ENCODE results near the gene TMEM229A. TPM values are rescaled to one million over a fixed set of nuclear protein-coding genes. Genes with fewer than 3 reads are reported as not detected.

The TMEM229A gene
- total and polyA plus RNA-seq, 2 of the 8 experiments (the other 6 are each of a cell fraction or from before 2014, with no cell fraction given), result 0.33 to 0.54 TPM

GRCh38 chr7:124076841-124077240 lies 44.0 kb upstream of the TMEM229A start:
- Histone ChIP-seq H4K20me1 (replicated peaks in 1 of 2; ENCODE audit: control insufficient read depth in 1 of 2, insufficient read depth in 2 of 2, low read length in 2 of 2) (no peaks in the 10 kb centered on the region), H4K91ac (replicated peaks; ENCODE audit: insufficient read length, low read length) (no peak overlapping the region), H4K5ac (ENCODE audit: insufficient read length, low read depth, low read length) (no peak overlapping the region), H2BK12ac (ENCODE audit: low read depth, low read length) (no peak overlapping the region), H3K4me3 (ENCODE audit: extremely low read depth in 1 of 4, insufficient read depth in 2 of 4, low read depth in 3 of 4, low read length in 4 of 4) (no peak overlapping the region), H3K56ac (replicated peaks; ENCODE audit: insufficient read length, low read depth, low read length) (no peak overlapping the region), H2AFZ (ENCODE audit: low read length) (no peak overlapping the region), H3K4me2 (ENCODE audit: insufficient read depth in 1 of 2, low read depth in 2 of 2, low read length in 2 of 2) (no peak overlapping the region), H3K4ac (replicated peaks; ENCODE audit: insufficient read length, low read depth, low read length) (no peak overlapping the region), H3K4me1 (replicated peaks in 1 of 4; ENCODE audit: control insufficient read depth in 3 of 4, insufficient read depth in 4 of 4, low read length in 3 of 4) (no peaks in the 10 kb centered on the region), H3K27ac (ENCODE audit: low read depth, low read length) (no peak overlapping the region), H3K9ac (replicated peaks in 1 of 4; ENCODE audit: extremely low read depth in 1 of 4, low read depth in 3 of 4, low read length in 3 of 4) (no peak overlapping the region), H3K36me3 (ENCODE audit: control insufficient read depth in 2 of 4, insufficient read depth in 4 of 4, low read length in 3 of 4) (no peaks in the 10 kb centered on the region), H2AK5ac (ENCODE audit: low read depth, low read length) (no peak overlapping the region), H3K27me3 (replicated peaks in 1 of 4; ENCODE audit: control insufficient read depth in 3 of 4, extremely low read depth in 1 of 4, insufficient read depth in 3 of 4, low read length in 3 of 4) (no peaks in the 10 kb centered on the region), H2BK20ac (ENCODE audit: low read length) (no peak overlapping the region), H3K14ac (ENCODE audit: insufficient read length) (no peak overlapping the region), H3K23ac (ENCODE audit: insufficient read length) (no peak overlapping the region), H3K79me2 (ENCODE audit: control insufficient read depth in 1 of 2, insufficient read depth in 2 of 2, low read length in 2 of 2) (no peaks in the 10 kb centered on the region), H2BK15ac (ENCODE audit: low read length) (no peak overlapping the region), H2BK5ac (ENCODE audit: low read depth, low read length) (no peak overlapping the region), H3K9me3 (ENCODE audit: insufficient read depth in 2 of 2, low read depth in 1 of 2, low read length in 1 of 2) (no peaks in the 10 kb centered on the region), H2BK120ac (replicated peaks; ENCODE audit: low read depth, low read length) (no peak overlapping the region), H4K8ac (ENCODE audit: extremely low read depth, insufficient read depth, low read length) (no peak overlapping the region), H3K18ac (ENCODE audit: extremely low read depth, low read length) (no peak overlapping the region), H3K23me2 (ENCODE audit: low read depth, low read length) (no peaks in the 10 kb centered on the region), H3K79me1 (ENCODE audit: low read depth, low read length) (no peaks in the 10 kb centered on the region)
- ChIA-PET CTCF (ENCODE audit: partially characterized antibody) (no interaction called here), POLR2A (ENCODE audit: partially characterized antibody) (no interaction called here)
- no peak for FAIRE-seq
- no peak for DNase-seq (ENCODE audit: low read depth in 1 of 2, low spot score in 2 of 2)
- TF ChIP-seq SP4 (IDR thresholded peaks at IDR 0.05; ENCODE audit: low read length) (no peak), CREB1 (IDR thresholded peaks at IDR 0.05) (no peak), CBX8 (IDR thresholded peaks at IDR 0.05; ENCODE audit: borderline replicate concordance, low read depth, low read length) (no peak), SIRT6 (IDR thresholded peaks at IDR 0.05; ENCODE audit: low read length) (no peak), EGR1 (IDR thresholded peaks at IDR 0.05; ENCODE audit: borderline replicate concordance, low read depth, low read length) (no peak), CBX5 (IDR thresholded peaks at IDR 0.05; ENCODE audit: low read depth, low read length) (no peak), POU5F1 (IDR thresholded peaks at IDR 0.05; ENCODE audit: low read depth, low read length) (no peak), ASH2L (IDR thresholded peaks at IDR 0.05; ENCODE audit: low read length) (no peak), NANOG (IDR thresholded peaks at IDR 0.05; ENCODE audit: insufficient read depth, low read depth, low read length, poor library complexity, severe bottlenecking) (no peak), JUN (IDR thresholded peaks at IDR 0.05; ENCODE audit: low read depth, low read length) (no peak), ATF2 (IDR thresholded peaks at IDR 0.05; ENCODE audit: low read length) (no peak), TEAD4 (IDR thresholded peaks at IDR 0.05; ENCODE audit: low read depth, low read length) (no peak), BCL11A (IDR thresholded peaks at IDR 0.05; ENCODE audit: low read depth in 2 of 2, low read length in 2 of 2) (no peak), GTF2F1 (IDR thresholded peaks at IDR 0.05; ENCODE audit: borderline replicate concordance, low read depth, low read length) (no peak), CEBPB (IDR thresholded peaks at IDR 0.05; ENCODE audit: low read depth, low read length) (no peak), SAP30 (IDR thresholded peaks at IDR 0.05; ENCODE audit: insufficient read depth, insufficient replicate concordance, low read length) (no peak)
